HepG2 (cell line): ENCODE results near the gene ZNF79. TPM values are rescaled to one million over a fixed set of nuclear protein-coding genes. Genes with fewer than 3 reads are reported as not detected.

Source experiments
- BATF2 ChIP-seq: sonication (generic); formaldehyde crosslinking; IDR thresholded peaks from 2 replicates; pipeline ENCODE4 v1.8.0; 2022; ENCODE audit warnings: mild to moderate bottlenecking, missing genetic modification reagents, moderate library complexity
- E2F5 ChIP-seq: sonication (generic); formaldehyde crosslinking; conservative IDR thresholded peaks from 2 replicates; pipeline ENCODE4 v1.4.0; 2020; ENCODE audit warnings: missing genetic modification reagents
- FOXP4 ChIP-seq: sonication (generic); formaldehyde crosslinking; IDR thresholded peaks from 2 replicates; pipeline ENCODE4 v1.4.0; 2020; ENCODE audit warnings: missing genetic modification reagents
- GABPA ChIP-seq, 2 experiments: IDR thresholded peaks; 2 replicates each; pipeline ENCODE4 v1.6.1; 2011 to 2016; ENCODE audit warnings: low read depth in 2 of 2, low read length in 1 of 2, missing biosample characterization in 1 of 2, missing genetic modification characterization in 1 of 2
- HNF1B ChIP-seq: sonication (generic); formaldehyde crosslinking; IDR thresholded peaks from 2 replicates; pipeline ENCODE4 v1.5.1; 2020; ENCODE audit warnings: mild to moderate bottlenecking, moderate library complexity, missing genetic modification reagents
- HOXA9 ChIP-seq: sonication (generic); formaldehyde crosslinking; IDR thresholded peaks from 2 replicates; pipeline ENCODE4 v1.8.1; 2022; ENCODE audit warnings: missing genetic modification reagents, mild to moderate bottlenecking, moderate library complexity, borderline replicate concordance
- IRF2 ChIP-seq: IDR thresholded peaks from 2 replicates; pipeline ENCODE4 v1.6.1; 2018; ENCODE audit warnings: missing genetic modification reagents, missing compliant biosample characterization
- MLX ChIP-seq: IDR thresholded peaks from 2 replicates; pipeline ENCODE4 v1.6.1; 2016
- NFE2 ChIP-seq: sonication (generic); formaldehyde crosslinking; IDR thresholded peaks from 2 replicates; pipeline ENCODE4 v1.4.0; 2020; ENCODE audit warnings: missing genetic modification reagents
- NFIC ChIP-seq: IDR thresholded peaks from 2 replicates; pipeline ENCODE4 v1.6.1; 2012; ENCODE audit warnings: mild to moderate bottlenecking, low read length, inconsistent platforms
- POLR2G ChIP-seq: fragments of 200-400 bp; formaldehyde crosslinking; IDR thresholded peaks from 2 replicates; pipeline ENCODE4 v1.6.1; 2018; ENCODE audit warnings: mild to moderate bottlenecking, low read depth, low read length, moderate library complexity
- ZNF253 ChIP-seq: sonication (generic); formaldehyde crosslinking; IDR thresholded peaks from 2 replicates; pipeline ENCODE4 v1.8.0; 2022; ENCODE audit warnings: mild to moderate bottlenecking, missing genetic modification reagents, borderline replicate concordance
- ZNF282 ChIP-seq: fragments of 450-650 bp; IDR thresholded peaks from 2 replicates; pipeline ENCODE4 v1.6.1; 2018; ENCODE audit not compliant: partially characterized antibody
- ZNF407 ChIP-seq: sonication (generic); formaldehyde crosslinking; IDR thresholded peaks from one replicate; pipeline ENCODE4 v1.5.1; 2020; ENCODE audit warnings: mild to moderate bottlenecking, missing genetic modification reagents; ENCODE audit errors: not compliant biosample characterization
- ZNF562 ChIP-seq: sonication (generic); formaldehyde crosslinking; IDR thresholded peaks from 2 replicates; pipeline ENCODE4 v1.8.0; 2022; ENCODE audit warnings: missing genetic modification reagents, borderline replicate concordance
- ZNF780A ChIP-seq: sonication (generic); formaldehyde crosslinking; IDR thresholded peaks from 2 replicates; pipeline ENCODE4 v1.8.0; 2022; ENCODE audit warnings: mild to moderate bottlenecking, missing genetic modification reagents, moderate library complexity
- polyA plus RNA-seq, 8 experiments: library from polyadenylated mRNA; depleted of rRNA in 3 of 8; stranded (reverse) in 7 of 8; unstranded in 1 of 8; fragments of >200 nt; fragmentation: Illumina TruSeq in 4 of 8; extraction: Trizol in 4 of 8; gene quantifications; 2 replicates each; pipeline versions ENCODE4 v1.2.1 to v1.2.3, GENCODE V29; 2011 to 2016; ENCODE audit warnings: low read depth in 4 of 8, missing spikeins in 1 of 8, mixed read lengths in 1 of 8; ENCODE audit not compliant: insufficient read depth in 1 of 8
- total RNA-seq, 5 experiments: library from RNA; depleted of rRNA; stranded (reverse); fragments of >200 nt; fragmentation: Illumina TruSeq; extraction: Trizol; gene quantifications; 2 replicates each; pipeline ENCODE4 v1.2.3, GENCODE V29; 2016; ENCODE audit warnings: low read depth in 1 of 5

Gene ZNF79
- total and polyA plus RNA-seq, 2 of the 13 experiments (the other 11 are each of a cell fraction or from before 2014, with no cell fraction given), result 3.7 to 8.1 TPM

GRCh38 chr9:127390563-127390962 lies 33.6 kb upstream of the ZNF79 start (continued):
- TF ChIP-seq FOXP4 (CRISPR knock-in tag) (peak; percentile 71; the same call in 1 of the 2 replicates), GABPA (IDR thresholded peaks at IDR 0.05; ENCODE audit: low read depth, low read length) (no peak), GABPA (CRISPR knock-in tag; IDR thresholded peaks at IDR 0.05; ENCODE audit: low read depth) (no peak), ZNF407 (CRISPR knock-in tag) (no peak), MLX (CRISPR knock-in tag) (peak; percentile 72; the same call in 1 of the 2 replicates), E2F5 (CRISPR knock-in tag) (no peak), ZNF253 (CRISPR knock-in tag) (no peak), ZNF780A (no peak), NFE2 (CRISPR knock-in tag) (no peak), NFIC (peak; percentile 68), HOXA9 (CRISPR knock-in tag) (no peak), IRF2 (peak; percentile 71; the same call in 1 of the 2 replicates), ZNF562 (CRISPR knock-in tag) (no peak), BATF2 (CRISPR knock-in tag) (no peak), ZNF282 (no peak), POLR2G (peak; percentile 51), HNF1B (CRISPR knock-in tag) (peak; percentile 71)
